Fibroblast of mammary gland (primary cell): ENCODE measurements around the gene TANGO2.

ENCODE experiments used
- DNase-seq: peaks from one replicate; pipeline ENCODE4 v3.0.0-alpha.2; 2010; ENCODE audit warnings: low read depth
- H3K4me3 ChIP-seq: 2 replicates; pipeline ENCODE4 v1.5.1; 2011; ENCODE audit warnings: low read depth, mild to moderate bottlenecking, low read length, moderate library complexity; ENCODE audit not compliant: control insufficient read depth
- TF ChIP-seq, protein P1 (sequence below): conservative IDR thresholded peaks from 2 replicates; pipeline ENCODE4 v1.5.1; 2011; ENCODE audit warnings: low read depth, low read length, inconsistent platforms; ENCODE audit not compliant: control insufficient read depth, insufficient read depth

The TANGO2 gene

DNA sequence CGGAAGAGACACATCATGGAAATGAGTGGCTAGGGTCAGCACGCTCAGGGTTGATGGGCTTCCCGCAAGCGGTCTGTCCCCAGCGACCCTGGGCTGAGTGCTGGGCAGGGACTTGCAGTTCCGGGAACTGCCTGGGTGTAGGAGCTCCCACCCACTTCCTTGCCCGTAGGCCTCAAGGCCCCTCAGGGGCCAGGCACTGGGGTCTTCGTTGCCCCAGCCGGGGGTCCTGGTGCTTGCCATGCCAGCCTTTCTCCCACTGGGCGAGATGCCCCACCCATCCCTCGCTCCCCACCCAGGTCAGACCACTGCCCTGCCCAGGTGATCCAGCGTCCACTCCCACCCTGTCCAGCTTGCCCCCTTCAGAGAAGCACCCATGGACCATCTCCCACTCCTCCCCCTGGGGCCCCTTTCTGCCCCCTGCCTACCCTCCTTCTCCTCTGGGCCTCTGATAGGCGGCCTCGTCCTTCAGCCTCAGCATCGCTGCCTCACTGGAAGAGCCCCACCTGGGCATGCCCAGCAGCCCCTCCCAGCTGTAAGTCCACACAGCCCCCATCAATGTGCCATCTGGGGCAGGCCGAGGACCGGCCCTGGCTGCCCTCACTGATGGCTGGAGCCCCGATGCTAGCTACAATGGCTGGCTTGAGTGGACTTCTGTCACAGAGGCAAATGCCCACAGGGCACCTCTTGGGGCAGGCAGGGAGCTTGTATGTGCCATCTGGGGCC is 41.3 kb downstream of the TANGO2 start:
- DNase-seq, result no peak
- TF ChIP-seq, protein P1, sequence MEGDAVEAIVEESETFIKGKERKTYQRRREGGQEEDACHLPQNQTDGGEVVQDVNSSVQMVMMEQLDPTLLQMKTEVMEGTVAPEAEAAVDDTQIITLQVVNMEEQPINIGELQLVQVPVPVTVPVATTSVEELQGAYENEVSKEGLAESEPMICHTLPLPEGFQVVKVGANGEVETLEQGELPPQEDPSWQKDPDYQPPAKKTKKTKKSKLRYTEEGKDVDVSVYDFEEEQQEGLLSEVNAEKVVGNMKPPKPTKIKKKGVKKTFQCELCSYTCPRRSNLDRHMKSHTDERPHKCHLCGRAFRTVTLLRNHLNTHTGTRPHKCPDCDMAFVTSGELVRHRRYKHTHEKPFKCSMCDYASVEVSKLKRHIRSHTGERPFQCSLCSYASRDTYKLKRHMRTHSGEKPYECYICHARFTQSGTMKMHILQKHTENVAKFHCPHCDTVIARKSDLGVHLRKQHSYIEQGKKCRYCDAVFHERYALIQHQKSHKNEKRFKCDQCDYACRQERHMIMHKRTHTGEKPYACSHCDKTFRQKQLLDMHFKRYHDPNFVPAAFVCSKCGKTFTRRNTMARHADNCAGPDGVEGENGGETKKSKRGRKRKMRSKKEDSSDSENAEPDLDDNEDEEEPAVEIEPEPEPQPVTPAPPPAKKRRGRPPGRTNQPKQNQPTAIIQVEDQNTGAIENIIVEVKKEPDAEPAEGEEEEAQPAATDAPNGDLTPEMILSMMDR, result no peak
- H3K4me3 ChIP-seq, result no peak overlapping the region

DNA sequence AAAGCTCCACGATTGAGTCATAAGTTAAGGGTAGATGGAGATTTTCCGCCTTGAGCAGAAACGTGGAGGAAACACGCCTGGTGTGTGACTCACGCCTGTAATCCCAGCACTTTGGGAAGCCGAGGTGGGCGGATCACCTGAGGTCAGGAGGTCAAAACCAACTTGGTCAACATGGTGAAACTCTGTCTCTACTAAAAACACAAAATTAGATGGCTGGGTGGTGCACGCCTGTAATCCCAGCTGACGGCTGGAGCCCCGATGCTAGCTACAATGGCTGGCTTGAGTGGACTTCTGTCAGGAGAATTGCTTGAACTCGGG is 41.8 kb downstream of the TANGO2 start:
- peak; percentile 80 for DNase-seq

DNA sequence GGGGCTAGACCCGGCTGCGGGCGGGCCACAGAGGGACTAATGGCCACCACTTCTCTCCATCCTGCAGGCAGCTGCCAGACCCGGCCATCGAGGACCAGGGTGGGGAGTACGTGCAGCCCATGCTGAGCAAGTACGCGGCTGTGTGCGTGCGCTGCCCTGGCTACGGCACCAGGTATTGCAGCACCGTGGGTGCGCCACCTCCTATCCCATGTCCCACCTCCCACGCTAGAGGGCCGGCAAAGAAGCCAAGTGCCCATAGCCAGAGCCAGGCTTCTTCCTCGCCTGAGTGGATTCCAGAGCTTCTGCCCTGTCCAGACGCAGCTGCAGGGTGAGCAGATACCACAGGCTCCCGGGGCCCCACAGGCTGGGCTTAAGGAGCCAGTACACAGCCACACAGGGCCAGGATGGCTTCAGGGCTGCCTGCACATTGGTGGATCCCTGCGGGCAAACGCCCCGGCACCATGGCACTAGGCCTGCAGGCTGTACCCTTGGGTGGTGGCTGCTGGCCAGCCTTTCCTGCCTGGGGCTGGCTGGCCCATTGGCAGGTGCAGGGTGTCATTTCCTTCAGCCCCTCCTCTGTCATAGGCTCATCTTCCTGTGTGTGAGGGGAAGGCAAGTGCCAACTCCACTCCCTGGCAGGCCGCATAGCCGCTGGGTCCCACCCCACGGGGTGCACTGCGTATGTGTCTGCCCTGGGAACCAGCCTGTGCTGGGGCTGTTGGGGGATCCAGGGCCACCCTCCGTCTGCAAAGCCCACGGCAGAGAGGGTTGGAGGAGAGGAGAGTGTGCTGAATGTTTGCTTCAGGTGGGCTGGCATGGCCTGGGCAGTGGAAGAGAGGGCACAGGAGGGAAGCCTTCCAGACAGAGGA is 42.6 kb downstream of the TANGO2 start:
- no peak for DNase-seq
- no peak overlapping the region for H3K4me3 ChIP-seq
- TF ChIP-seq, protein P1, result no peak

More for the DNA sequence above, 41.8 kb downstream of the TANGO2 start:
- TF ChIP-seq, protein P1, result no peak
- no peak overlapping the region for H3K4me3 ChIP-seq

DNA sequence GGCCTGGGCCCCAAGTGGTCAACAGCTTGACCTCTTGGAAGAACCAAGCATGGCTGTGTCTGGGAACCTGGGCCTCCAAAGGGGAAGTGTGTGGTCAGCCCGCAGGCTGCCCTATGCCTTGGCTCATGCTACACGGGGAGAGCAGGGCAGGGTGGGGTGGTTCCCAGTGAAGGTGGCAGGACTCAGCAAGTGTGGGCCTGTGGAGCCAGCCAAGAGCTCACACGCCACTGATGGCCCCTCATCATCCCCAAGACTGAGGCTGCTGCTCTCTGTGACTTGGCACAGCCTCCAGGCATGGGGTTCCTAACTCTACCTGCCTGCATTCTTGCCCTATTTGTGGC is 43.2 kb downstream of the TANGO2 start:
- no peak overlapping the region for H3K4me3 ChIP-seq
- TF ChIP-seq, protein P1, result no peak
- no peak for DNase-seq

DNA sequence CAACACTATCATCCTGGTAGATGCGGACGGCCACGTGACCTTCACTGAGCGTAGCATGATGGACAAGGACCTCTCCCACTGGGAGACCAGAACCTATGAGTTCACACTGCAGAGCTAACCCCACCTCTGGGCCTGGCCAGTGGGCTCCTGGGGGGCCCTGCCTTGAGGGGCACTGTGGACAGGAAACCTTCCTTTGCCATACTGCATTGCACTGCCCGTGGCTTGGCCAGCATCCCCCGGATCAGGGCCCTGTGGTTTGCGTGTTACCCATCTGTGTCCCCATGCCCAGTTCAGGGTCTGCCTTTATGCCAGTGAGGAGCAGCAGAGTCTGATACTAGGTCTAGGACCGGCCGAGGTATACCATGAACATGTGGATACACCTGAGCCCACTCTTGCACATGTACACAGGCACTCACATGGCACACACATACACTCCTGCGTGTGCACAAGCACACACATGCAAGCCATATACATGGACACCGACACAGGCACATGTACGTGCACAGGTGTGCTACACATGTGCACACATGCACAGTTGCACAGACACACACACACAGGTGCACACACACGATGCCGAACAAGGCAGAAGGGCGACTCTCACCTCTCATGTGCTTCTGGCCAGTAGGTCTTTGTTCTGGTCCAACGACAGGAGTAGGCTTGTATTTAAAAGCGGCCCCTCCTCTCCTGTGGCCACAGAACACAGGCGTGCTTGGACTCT is 43.8 kb downstream of the TANGO2 start:
- no peak overlapping the region for H3K4me3 ChIP-seq
- DNase-seq, result no peak
- TF ChIP-seq, protein P1, result no peak

DNA sequence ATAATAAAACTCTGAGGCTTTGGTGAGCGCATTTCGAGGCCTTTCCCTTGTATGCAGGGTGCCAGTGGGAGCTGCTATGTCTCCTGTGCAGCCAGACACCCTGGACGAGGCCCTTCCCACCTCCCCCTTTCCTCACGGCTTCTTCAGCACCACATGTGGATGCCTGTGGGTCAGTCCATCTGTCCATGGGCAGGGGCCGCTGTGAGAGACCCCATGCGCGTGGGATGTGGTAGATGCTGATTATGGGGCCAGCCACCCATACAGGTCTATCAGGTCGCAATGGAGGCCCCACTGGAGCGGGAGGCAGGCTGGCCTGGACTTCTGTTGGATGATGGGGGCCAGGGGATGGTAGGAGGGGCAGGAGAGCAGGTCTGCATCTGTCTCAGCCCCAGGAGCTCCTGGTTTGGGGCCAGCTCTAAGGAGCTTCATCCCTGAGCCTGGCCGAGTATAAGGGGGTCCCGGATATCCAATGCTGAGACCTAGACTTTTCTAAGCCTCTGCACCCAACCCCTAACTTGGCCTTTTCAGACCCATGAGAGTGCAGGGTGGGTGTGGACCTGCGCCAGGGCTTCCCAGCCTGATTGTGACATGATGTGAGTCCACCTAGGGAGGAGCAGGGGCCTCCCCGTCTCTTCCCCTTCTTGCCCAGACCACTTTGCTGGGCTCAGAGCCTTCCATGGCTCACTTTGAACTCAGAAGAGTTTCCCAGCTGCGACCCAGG is 45.1 kb downstream of the TANGO2 start:
- no peak for DNase-seq
- TF ChIP-seq, protein P1, result no peak
- no peak overlapping the region for H3K4me3 ChIP-seq
